OCI-LY1 (cell line): ENCODE results near the gene TANC1.

Source experiments
- H2AFZ ChIP-seq: fragments of 200-600 bp; sonication (generic), shearing (Covaris generic); 2 replicates; pipeline ENCODE4 v1.6.0; 2014; ENCODE audit warnings: antibody characterized with exemption, mild to moderate bottlenecking, low read length
- H3F3A ChIP-seq: fragments of 200-600 bp; sonication (generic), shearing (Covaris generic); 2 replicates; pipeline ENCODE4 v1.6.0; 2014; ENCODE audit warnings: mild to moderate bottlenecking, antibody characterized with exemption, low read length, moderate library complexity; ENCODE audit not compliant: insufficient read depth
- H3K27ac ChIP-seq: fragments of 200-600 bp; sonication (generic); 2 replicates; pipeline ENCODE4 v1.5.1; 2014; ENCODE audit warnings: low read length, mixed run types, mild to moderate bottlenecking, low read depth; ENCODE audit not compliant: poor library complexity, severe bottlenecking
- H3K27me3 ChIP-seq: fragments of 200-600 bp; sonication (generic); 2 replicates; pipeline ENCODE4 v1.6.0; 2014; ENCODE audit warnings: antibody characterized with exemption, mild to moderate bottlenecking, low read length, moderate library complexity; ENCODE audit not compliant: insufficient read depth
- H3K36me3 ChIP-seq: fragments of 200-600 bp; sonication (generic); 2 replicates; pipeline ENCODE4 v1.6.1; 2014; ENCODE audit warnings: mild to moderate bottlenecking, antibody characterized with exemption, low read length, moderate library complexity, mixed read lengths; ENCODE audit not compliant: insufficient read depth
- H3K4me1 ChIP-seq: fragments of 200-600 bp; sonication (generic); 2 replicates; pipeline ENCODE4 v1.5.1; 2014; ENCODE audit warnings: mild to moderate bottlenecking, low read length, moderate library complexity; ENCODE audit not compliant: insufficient read depth, severe bottlenecking
- H3K4me2 ChIP-seq: fragments of 200-600 bp; sonication (generic), shearing (Covaris generic); 2 replicates; pipeline ENCODE4 v1.6.1; 2014; ENCODE audit warnings: low read length
- H3K4me3 ChIP-seq: fragments of 200-600 bp; sonication (generic); 2 replicates; pipeline ENCODE4 v1.5.1; 2014; ENCODE audit warnings: low read length, low read depth, mild to moderate bottlenecking, mixed read lengths; ENCODE audit not compliant: poor library complexity, severe bottlenecking
- H3K79me2 ChIP-seq: fragments of 200-600 bp; shearing (Covaris generic); 2 replicates; pipeline ENCODE4 v1.6.1; 2016; ENCODE audit warnings: mixed run types, low read length, mixed read lengths; ENCODE audit not compliant: insufficient read depth
- H3K9ac ChIP-seq: fragments of 200-600 bp; sonication (generic), shearing (Covaris generic); 2 replicates; pipeline ENCODE4 v1.6.1; 2014; ENCODE audit warnings: mild to moderate bottlenecking, low read length, mixed read lengths
- H3K9me2 ChIP-seq: fragments of 200-600 bp; sonication (generic), shearing (Covaris generic); 2 replicates; pipeline ENCODE4 v1.6.1; 2014; ENCODE audit warnings: low read depth, mild to moderate bottlenecking, low read length, mixed read lengths
- H3K9me3 ChIP-seq: fragments of 200-600 bp; shearing (Covaris generic); 2 replicates; pipeline ENCODE4 v1.6.1; 2014; ENCODE audit warnings: low read length, mixed read lengths
- H4K20me1 ChIP-seq: fragments of 200-600 bp; sonication (generic), shearing (Covaris generic); 2 replicates; pipeline ENCODE4 v1.6.0; 2016; ENCODE audit warnings: mild to moderate bottlenecking, low read length; ENCODE audit not compliant: insufficient read depth
- CTCF ChIP-seq: fragments of 200-600 bp; sonication (generic), shearing (Covaris generic); IDR thresholded peaks from 2 replicates; pipeline ENCODE4 v1.5.1; 2017; ENCODE audit warnings: mild to moderate bottlenecking, antibody characterized with exemption, low read length, moderate library complexity, mixed read lengths
- EZH2 ChIP-seq: fragments of 200-600 bp; sonication (generic), shearing (Covaris generic); IDR thresholded peaks from 2 replicates; pipeline ENCODE4 v1.8.0; 2017; ENCODE audit warnings: borderline replicate concordance, mixed run types, mild to moderate bottlenecking, antibody characterized with exemption, low read length, moderate library complexity, mixed read lengths

TANC1 gene

DNA sequence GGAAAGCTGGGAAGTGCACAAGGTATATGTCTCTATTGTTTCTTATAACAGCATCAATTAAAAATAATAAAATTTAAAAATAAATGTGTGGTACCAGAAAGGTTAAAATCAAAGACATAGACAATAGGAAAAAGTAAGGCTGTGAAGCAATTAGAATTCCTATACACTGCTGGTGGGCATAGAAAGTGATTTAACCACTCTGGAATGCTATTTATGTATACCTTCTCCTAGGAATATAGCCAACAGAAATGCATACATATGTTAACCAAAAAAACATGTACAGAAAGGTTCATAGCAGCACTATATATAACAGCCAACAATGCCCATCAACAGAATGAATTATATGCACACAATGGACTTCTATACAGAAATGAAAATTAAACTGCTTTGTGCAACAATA is 275.1 kb downstream of the TANC1 start:
- H3K27me3 ChIP-seq = no peaks in the 10 kb centered on the region
- no peaks in the 10 kb centered on the region for H3K79me2 ChIP-seq
- no peak overlapping the region for H3K9ac ChIP-seq
- H3K4me2 ChIP-seq = no peak overlapping the region
- H3F3A ChIP-seq = no peaks in the 10 kb centered on the region
- H4K20me1 ChIP-seq = no peaks in the 10 kb centered on the region
- no peaks in the 10 kb centered on the region for H3K9me2 ChIP-seq
- H2AFZ ChIP-seq = no peak overlapping the region
- peaks cover 9% of the 10 kb centered on the region for H3K9me3 ChIP-seq
- no peak for TF ChIP-seq CTCF
- TF ChIP-seq EZH2 = no peak
- no peak overlapping the region for H3K27ac ChIP-seq
- no peaks in the 10 kb centered on the region for H3K4me1 ChIP-seq
- H3K36me3 ChIP-seq = peaks cover 45% of the 10 kb centered on the region
- H3K4me3 ChIP-seq = no peak overlapping the region

- H3F3A ChIP-seq = no peaks in the 10 kb centered on the region
- H3K4me3 ChIP-seq = no peak overlapping the region
- no peaks in the 10 kb centered on the region for H4K20me1 ChIP-seq
- H3K36me3 ChIP-seq = peaks cover 29% of the 10 kb centered on the region
- no peaks in the 10 kb centered on the region for H3K79me2 ChIP-seq
- H3K4me1 ChIP-seq = peaks cover 17% of the 10 kb centered on the region
- peaks cover 9% of the 10 kb centered on the region for H3K9me3 ChIP-seq
- no peaks in the 10 kb centered on the region for H3K27me3 ChIP-seq
- H3K9ac ChIP-seq = no peak overlapping the region
- TF ChIP-seq CTCF (no peak), EZH2 (no peak)
- no peak overlapping the region for H2AFZ ChIP-seq
- H3K9me2 ChIP-seq = no peaks in the 10 kb centered on the region
- no peak overlapping the region for H3K4me2 ChIP-seq
- no peak overlapping the region for H3K27ac ChIP-seq
Measured at GRCh38 chr2:159246325-159246988, 278.0 kb downstream of the TANC1 start.

DNA sequence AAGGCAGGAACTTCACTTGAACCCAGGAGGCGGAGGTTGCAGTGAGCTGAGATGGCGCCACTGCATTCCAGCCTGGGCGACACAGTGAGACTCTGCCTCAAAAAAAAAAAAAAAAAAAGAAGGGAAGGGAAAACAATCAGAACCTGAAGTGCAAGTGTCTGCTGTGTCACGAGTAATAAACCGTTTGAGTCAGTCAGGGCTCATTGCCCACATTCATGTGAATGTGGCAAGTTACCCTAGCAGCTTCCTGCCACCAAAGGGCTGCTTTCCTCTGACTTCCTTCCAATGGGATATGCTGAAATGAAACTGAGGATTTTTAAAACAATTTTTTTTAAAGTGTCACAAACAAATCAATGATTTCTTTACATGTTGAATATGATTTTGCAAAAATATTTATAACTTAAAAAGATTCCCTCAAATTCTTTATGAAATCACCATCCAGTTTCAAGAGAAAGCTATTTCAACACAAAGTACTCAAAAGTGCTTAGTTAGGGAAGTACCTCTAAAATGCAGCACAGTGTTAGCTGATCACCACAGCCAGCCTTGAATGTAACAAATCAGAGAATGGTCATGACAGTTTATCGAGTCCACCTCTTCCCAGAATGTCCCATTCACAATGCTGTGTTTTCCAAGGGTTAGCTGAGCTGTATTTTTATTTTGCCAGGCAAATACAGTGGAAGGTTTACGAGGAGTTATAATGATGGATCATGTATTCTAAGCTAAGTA is 281.7 kb downstream of the TANC1 start:
- no peak overlapping the region for H3K4me3 ChIP-seq
- peaks cover 40% of the 10 kb centered on the region for H3K36me3 ChIP-seq
- no peaks in the 10 kb centered on the region for H3F3A ChIP-seq
- TF ChIP-seq EZH2 (no peak), CTCF (no peak)
- no peaks in the 10 kb centered on the region for H3K9me2 ChIP-seq
- no peaks in the 10 kb centered on the region for H3K79me2 ChIP-seq
- no peaks in the 10 kb centered on the region for H4K20me1 ChIP-seq
- H2AFZ ChIP-seq = no peak overlapping the region
- H3K4me2 ChIP-seq = no peak overlapping the region
- H3K9me3 ChIP-seq = peaks cover 9% of the 10 kb centered on the region
- H3K4me1 ChIP-seq = peaks cover 23% of the 10 kb centered on the region
- H3K9ac ChIP-seq = no peak overlapping the region
- no peaks in the 10 kb centered on the region for H3K27me3 ChIP-seq
- H3K27ac ChIP-seq = peak overlapping the region; percentile 49
